ENCODE data around the gene NAP1L4.

The NAP1L4 gene

GRCh38 chr11:2983908-2984307 lies 8.2 kb downstream of the NAP1L4 start:
- TF ChIP-seq CTCF (IDR thresholded peaks at IDR 0.05; ENCODE audit: low read depth, low read length), result no peak
- DNase-seq (ENCODE audit: extremely low read depth, low read depth), result no peak

DNA sequence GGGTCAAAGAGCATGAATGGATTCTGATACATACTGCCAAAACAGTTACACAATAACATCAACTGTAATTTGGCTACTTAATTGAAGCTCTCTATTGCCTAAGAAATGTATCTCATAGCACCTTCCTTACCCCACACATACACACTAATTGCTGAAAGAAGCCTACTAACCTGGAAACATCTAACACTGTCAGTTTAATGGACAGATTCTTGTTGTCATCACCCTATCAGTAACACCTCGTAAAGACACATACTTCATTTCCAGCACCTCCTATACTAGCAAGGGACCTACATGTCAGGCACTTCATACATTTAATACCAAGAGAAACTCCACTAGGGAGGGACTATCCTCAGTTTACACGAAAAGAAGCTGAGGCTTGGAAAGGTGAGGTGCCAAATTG lies 9.9 kb downstream of the NAP1L4 start:
- TF ChIP-seq CTCF (IDR thresholded peaks at IDR 0.05; ENCODE audit: low read depth, low read length), result no peak
- DNase-seq (ENCODE audit: extremely low read depth, low read depth), result no peak

DNA sequence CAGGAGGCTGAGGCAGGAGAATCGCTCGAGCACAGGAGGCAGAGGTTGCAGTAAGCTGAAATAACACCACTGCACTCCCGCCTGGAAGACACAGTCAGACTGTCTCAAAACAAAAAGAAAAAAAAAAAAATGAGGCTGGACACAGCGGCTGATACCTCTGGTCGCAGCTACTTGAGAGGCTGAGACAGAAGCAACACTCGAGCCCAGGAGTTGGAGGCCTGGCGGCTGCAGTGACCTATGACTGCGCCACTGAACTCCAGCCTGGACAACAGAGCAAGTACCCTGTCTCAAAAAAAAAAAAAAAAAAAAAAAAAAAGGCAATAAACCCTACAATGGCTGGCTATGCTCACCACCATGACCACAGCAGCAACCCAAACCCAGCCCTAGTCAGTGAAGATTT lies 11.0 kb downstream of the NAP1L4 start:
- TF ChIP-seq CTCF (IDR thresholded peaks at IDR 0.05; ENCODE audit: low read depth, low read length), result no peak
- DNase-seq (ENCODE audit: extremely low read depth, low read depth), result no peak

DNA sequence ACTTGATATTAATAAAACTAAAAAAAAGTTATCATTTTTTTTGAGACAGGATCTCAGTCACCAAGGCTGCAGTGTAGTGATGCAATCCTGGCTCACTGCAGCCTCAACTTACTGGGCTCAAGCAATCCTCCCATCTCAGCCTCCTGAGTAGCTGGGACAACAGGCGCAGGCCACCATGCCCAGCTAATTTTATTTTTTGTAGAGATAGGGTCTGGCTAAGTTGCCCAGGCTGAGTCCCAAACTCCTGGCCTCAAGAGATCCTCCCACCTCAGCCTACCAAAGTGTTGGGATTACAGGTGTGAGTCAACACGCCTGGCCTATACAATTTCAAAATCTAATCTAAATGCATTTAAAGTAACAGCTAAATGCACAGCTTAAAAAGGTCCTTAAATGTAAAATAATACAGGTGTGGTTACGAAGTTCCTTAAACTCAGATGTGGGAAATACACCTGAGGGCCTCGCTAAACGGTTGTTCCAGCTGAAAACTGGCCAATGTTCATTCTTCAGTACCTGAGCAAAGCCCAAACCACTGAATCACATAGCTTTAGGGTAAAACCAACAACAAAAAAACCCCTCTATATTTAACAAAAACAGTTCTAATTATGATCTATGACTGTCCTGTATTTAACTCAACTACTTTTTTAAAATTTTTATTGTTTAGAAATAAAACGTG lies 11.8 kb downstream of the NAP1L4 start:
- no peak for DNase-seq (ENCODE audit: extremely low read depth, low read depth)
- no peak for TF ChIP-seq CTCF (IDR thresholded peaks at IDR 0.05; ENCODE audit: low read depth, low read length)

GRCh38 chr11:2977113-2977512 lies 15.0 kb downstream of the NAP1L4 start:
- TF ChIP-seq CTCF (IDR thresholded peaks at IDR 0.05; ENCODE audit: low read depth, low read length), result no peak

GRCh38 chr11:2976294-2977063 lies 15.7 kb downstream of the NAP1L4 start:
- no peak for DNase-seq (ENCODE audit: extremely low read depth, low read depth)
- no peak for TF ChIP-seq CTCF (IDR thresholded peaks at IDR 0.05; ENCODE audit: low read depth, low read length)

More at GRCh38 chr11:2977113-2977512, 15.0 kb downstream of the NAP1L4 start:
- no peak for DNase-seq (ENCODE audit: extremely low read depth, low read depth)

GRCh38 chr11:2975594-2975993 lies 16.5 kb downstream of the NAP1L4 start:
- TF ChIP-seq CTCF (IDR thresholded peaks at IDR 0.05; ENCODE audit: low read depth, low read length), result peak; percentile 41
- DNase-seq (ENCODE audit: extremely low read depth, low read depth), result no peak

All from AG09319 (cell line).